GM04504 (cell line): ENCODE results near the gene EEFSEC.

Experiments used
- DNase-seq: peaks from one replicate; pipeline ENCODE4 v3.0.0-alpha.2; 2012; ENCODE audit warnings: low read depth

EEFSEC gene

GRCh38 chr3:128153156-128154041 lies at the start of gene EEFSEC:
TSS of gene EEFSEC (plus strand) at chr3:128153481. CDS start at chr3:128153508, 27 bp downstream.
- peak; percentile 47 for DNase-seq

- DNase-seq: no peak
These were observed 45.4 kb upstream of the EEFSEC start for GRCh38 chr3:128107834-128108233.

GRCh38 chr3:128111147-128111546 lies 42.1 kb upstream of the EEFSEC start:
- no peak for DNase-seq

GRCh38 chr3:128112357-128112968 lies 40.8 kb upstream of the EEFSEC start:
- DNase-seq: peak; percentile 54

- no peak for DNase-seq
These were observed 39.2 kb upstream of the EEFSEC start for GRCh38 chr3:128113817-128114794.

- no peak for DNase-seq
These were observed 31.3 kb upstream of the EEFSEC start for GRCh38 chr3:128122013-128122412.

GRCh38 chr3:128123156-128123537 lies 30.1 kb upstream of the EEFSEC start:
- DNase-seq: no peak

GRCh38 chr3:128123538-128124368 lies 29.5 kb upstream of the EEFSEC start, which contains the start of gene RUVBL1:
TSS of gene RUVBL1 (minus strand) at chr3:128123812. CDS start at chr3:128123724, 88 bp downstream.
- DNase-seq: peak; percentile 94

GRCh38 chr3:128127236-128127635 lies 26.0 kb upstream of the EEFSEC start:
- no peak for DNase-seq

- DNase-seq: no peak
These were observed 25.0 kb upstream of the EEFSEC start for GRCh38 chr3:128128251-128128650.

GRCh38 chr3:128131897-128132646 lies 21.2 kb upstream of the EEFSEC start:
- no peak for DNase-seq

GRCh38 chr3:128133273-128133883 lies 19.9 kb upstream of the EEFSEC start:
- DNase-seq: no peak

GRCh38 chr3:128143496-128143895 lies 9.8 kb upstream of the EEFSEC start:
- DNase-seq: no peak

- DNase-seq: no peak
These were observed 8.6 kb upstream of the EEFSEC start for GRCh38 chr3:128144512-128145187.

- DNase-seq: no peak
These were observed 8.0 kb upstream of the EEFSEC start for GRCh38 chr3:128145279-128145678.

- no peak for DNase-seq
These were observed 7.1 kb upstream of the EEFSEC start for GRCh38 chr3:128146201-128146600.

GRCh38 chr3:128149650-128150049 lies 3.6 kb upstream of the EEFSEC start:
- DNase-seq: no peak

GRCh38 chr3:128151758-128152274 lies 1.5 kb upstream of the EEFSEC start:
- DNase-seq: no peak
